Stimulated activated CD4-positive, alpha-beta T cell treated with anti-CD3 and anti-CD28 coated beads, Interleukin-15, amount 100 ng/mL, for 24 hours (primary cell): ENCODE measurements around the gene HMGXB3.
"Not testable (repeated sequence)": the region's sequence is repeated elsewhere in the genome, so short reads cannot be mapped to it uniquely, and the experiment has no call there.

Experiments
- DNase-seq: peaks from one replicate; pipeline ENCODE4 v3.0.0-alpha.2; 2020

The HMGXB3 gene

GRCh38 chr5:150022681-150023080, 22.1 kb downstream of the HMGXB3 start:
- DNase-seq, result no peak

DNA sequence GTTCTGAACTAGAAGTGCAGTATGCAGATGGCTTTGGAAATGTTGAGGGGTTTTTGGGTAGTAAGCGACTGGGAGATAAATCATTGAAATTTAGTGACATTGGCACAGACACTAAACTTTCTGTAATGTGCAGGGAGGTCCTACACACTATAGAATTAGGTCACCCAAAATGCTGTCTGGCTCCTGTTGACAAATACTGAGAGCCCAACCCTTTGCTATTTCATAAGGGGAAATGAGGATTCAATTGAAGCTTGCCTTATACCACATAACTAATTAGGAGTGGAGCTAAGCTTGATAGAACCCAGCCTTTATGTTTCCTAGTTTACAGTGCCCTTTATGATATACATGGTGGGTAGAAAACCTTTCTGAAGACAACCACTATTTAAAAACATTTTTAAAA, 22.6 kb downstream of the HMGXB3 start:
- DNase-seq, result no peak

DNA sequence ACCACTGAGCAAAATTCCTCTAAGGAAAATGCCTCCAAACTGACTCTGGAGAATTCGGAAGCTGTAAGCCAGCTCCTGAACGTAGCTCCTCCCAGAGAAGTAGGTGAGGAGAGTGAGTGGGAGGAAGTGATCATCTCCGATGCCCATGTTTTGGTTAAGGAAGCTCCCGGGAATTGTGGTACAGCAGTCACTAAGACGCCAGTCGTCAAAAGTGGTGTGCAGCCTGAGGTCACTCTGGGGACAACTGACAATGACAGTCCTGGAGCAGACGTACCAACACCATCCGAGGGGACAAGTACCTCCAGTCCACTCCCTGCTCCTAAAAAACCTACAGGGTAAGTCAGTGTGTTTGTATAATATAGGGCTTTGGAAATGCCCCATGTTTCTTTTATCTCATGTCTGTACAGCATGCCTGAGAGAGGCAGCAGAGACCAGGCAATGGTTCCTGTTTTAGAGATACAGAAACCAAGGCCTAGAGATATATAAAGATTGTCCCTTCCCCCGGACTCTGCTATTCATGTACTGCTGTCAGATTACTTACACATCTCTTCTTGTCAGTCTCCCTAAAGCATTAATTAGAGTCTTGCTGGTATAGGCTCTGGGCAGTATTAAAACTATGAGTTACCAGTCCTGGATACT, 23.9 kb downstream of the HMGXB3 start:
- no peak for DNase-seq

- no peak for DNase-seq
Measured at GRCh38 chr5:150026682-150027172, 26.2 kb downstream of the HMGXB3 start.

DNA sequence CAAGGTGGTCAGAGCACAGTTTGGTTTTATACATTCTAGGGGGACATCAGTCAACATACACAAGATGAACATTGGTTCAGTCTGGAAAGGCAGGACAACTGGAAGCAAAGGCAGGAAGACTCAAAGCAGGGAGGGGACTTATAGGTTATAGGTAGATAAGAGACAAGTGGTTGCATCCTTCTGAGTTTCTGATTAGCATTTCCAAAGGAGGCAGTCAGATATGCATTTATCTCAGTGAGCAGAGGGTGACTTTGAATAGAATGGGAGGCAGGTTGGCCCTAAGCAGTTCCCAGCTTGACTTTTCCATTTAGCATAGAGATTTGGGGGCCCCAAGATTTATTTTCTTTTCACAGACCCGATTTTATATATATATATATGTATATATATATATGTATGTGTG, 27.5 kb downstream of the HMGXB3 start:
- not testable (repeated sequence) for DNase-seq

DNA sequence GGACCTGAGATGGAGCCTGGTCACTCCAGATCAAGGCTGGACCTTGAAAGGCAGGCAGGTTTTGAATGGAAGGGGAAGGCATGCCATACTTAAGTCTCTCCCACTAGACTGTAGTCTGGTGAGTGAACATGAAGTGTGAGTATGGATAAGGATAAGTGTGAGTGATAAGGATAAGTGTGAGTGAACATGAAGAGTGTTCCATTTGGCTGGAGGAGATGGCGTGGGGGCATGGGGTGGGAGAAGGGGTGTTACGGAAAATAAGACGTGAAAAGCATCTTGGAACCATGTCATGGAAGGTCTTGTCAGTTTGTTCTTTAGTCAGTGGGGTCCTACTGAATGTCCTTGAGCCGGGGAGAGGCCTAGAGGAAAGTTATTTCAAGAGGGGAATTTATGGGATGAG, 32.8 kb downstream of the HMGXB3 start:
- DNase-seq, result no peak

DNA sequence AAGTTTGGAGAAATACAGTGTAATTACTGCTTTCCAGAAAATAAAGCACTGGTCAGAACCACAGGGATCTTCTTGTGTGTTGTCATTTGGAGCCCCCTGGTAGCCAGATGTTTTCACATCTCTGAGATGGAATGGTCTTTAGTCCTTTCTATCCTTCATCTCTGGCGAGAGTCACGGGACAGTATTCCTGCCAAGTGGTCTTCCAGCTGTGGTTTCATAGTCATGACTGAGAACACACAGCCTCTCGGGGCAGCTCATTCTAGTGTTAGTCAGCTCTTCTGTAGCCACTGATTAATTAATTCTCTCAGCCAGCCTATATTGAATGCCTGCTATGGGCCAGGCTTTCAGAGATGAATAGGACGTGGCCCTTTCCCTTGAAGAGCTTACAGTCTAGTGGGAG, 34.1 kb downstream of the HMGXB3 start:
- no peak for DNase-seq

DNA sequence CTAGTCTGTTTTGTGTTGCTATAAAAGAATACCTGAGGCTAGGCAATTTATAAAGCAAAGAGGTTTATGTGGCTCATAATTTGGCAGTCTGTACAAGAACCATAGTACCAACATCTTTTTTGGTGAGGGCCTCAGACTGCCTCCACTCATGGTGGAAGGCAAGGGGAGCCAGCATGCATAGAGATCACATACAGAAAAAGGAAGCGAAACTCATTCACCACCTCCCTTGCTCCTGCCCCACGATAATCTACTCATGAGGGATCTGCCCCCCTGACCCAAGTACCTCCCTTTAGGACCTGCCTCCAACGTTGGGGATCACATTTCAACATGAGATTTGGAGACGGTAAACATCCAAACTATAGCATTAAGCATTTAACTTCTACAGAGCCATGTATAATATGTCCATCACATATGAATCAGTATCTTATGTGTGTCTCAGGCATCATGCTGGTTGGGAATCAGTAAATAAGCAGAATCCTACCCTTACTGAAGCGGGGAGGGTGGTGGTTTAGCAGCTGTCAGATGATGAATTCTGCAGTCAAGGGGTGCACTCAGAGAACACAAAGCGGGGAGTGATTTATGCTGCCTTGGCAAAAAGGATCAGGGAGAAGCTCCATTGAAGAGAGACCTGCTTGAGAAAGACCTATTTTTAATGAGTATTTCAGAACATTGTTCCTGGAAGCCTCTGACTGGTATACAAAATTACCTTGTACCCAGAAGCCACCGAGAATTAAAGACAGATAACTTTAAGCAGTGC, 34.8 kb downstream of the HMGXB3 start:
- DNase-seq, result no peak

- DNase-seq, result no peak
Measured at GRCh38 chr5:150036513-150036912, 36.0 kb downstream of the HMGXB3 start.

GRCh38 chr5:150038547-150038946, 38.0 kb downstream of the HMGXB3 start:
- DNase-seq, result no peak

GRCh38 chr5:150042459-150042858, 41.9 kb downstream of the HMGXB3 start:
- DNase-seq, result no peak

GRCh38 chr5:150043657-150044328, 43.3 kb downstream of the HMGXB3 start:
- DNase-seq, result no peak

GRCh38 chr5:150044329-150044681, 43.8 kb downstream of the HMGXB3 start:
- no peak for DNase-seq

- DNase-seq, result no peak
Measured at GRCh38 chr5:150044712-150045111, 44.2 kb downstream of the HMGXB3 start.

DNA sequence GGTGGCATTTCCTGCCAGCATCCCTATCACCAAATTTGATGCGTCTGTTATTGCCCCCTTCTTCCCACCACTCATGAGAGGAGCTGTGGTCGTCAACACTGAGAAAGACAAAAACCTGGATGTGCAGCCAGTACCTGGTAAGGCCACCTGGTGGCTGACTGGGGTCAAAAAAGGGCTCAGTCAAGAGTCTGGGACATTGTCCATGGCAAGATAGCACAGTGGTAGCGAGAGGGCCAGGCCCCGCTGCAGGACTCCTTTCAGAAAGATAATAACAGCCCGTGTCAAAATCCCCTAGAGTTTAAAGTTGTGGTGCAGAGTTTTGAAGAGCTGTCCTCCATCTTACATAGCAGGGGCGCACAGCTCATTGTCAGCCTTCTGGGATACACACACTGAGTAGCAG, 45.0 kb downstream of the HMGXB3 start:
- no peak for DNase-seq

DNA sequence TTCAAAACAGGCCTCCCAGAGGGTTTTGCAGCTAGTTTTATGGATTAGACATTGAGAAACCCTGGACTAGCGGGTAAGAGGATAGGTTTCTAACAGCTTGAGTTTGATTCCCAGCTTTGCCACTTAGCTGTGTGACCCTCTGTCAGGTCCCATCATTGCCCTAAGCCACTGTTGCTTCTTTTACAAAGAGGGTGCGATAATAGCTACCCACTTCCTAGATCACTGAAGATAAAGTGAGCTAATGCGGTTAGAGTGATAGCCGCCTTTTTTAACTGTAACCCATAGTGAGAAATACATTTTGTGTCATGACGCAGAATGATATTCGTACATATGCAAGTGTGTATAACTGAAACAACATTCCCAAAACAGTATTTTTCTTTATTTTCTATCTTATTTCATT, 45.5 kb downstream of the HMGXB3 start:
- no peak for DNase-seq

DNA sequence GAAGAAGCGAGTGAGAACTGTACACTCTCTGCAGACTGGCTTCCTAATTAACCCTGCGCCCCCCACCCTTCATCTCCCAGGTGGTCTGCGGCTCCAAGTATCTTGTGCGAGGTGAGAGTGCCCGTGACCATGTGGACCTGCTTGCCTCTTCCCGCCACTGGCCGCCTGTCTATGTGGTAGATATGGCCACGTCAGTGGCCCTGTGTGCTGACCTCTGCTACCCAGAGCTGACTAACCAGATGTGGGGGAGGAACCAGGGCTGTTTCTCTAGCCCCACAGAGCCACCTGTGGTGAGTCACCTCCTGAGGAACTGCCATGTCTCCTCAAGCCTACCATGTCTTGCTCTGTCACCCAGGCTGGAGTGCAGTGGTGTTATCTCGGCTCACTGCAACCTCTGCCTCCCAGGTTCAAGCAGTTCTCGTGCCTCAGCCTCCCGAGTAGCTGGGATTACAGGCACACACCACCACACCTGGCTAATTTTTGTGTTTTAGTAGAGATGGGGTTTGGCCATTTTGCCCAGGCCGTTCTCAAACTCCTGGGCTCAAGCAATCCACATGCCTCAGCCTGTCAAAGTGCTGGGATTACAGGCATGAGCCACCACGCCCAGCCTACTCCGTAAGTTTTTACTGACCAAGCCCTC, 49.8 kb downstream of the HMGXB3 start:
- not testable (repeated sequence) for DNase-seq

- no peak for DNase-seq
Measured at GRCh38 chr5:150051657-150052195, 51.2 kb downstream of the HMGXB3 start.

DNA sequence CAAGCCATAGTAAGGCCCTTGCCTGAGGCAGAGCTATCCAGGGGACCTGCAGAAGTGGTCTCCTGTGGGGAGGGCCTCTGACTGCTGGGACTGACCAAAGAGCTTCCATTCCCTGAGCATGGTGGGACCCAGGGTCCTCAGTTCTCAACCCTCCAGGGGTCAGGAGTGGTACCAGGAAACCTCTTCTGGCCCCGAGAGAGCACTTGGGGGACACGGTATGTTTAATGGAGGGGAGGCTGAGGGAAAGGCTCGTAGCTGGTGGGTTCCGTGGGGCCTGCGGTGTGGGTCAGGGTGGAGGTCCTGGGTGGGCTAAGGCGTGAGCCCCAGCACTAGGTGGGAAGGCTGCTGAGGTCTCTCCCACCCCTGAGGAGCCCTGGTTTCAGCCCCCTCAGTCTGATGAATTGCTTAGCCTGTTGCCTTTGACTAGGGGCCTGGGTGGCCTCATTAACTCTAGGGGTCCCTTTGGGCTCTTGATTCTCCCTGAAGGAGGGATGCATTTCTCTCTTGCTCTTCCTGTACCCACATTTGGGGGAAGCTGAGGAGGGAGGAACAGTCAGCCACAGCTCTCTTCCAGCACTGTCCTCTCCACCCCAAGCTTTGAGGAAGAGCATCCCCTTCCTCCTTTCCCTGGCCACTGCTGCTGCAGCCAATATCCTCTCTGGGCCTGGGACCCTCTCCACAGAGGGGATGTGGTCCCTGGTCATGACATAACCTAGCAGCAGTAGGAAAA, 51.9 kb downstream of the HMGXB3 start:
- DNase-seq, result no peak

- no peak for DNase-seq
Measured at GRCh38 chr5:150052956-150053712, 52.6 kb downstream of the HMGXB3 start.

DNA sequence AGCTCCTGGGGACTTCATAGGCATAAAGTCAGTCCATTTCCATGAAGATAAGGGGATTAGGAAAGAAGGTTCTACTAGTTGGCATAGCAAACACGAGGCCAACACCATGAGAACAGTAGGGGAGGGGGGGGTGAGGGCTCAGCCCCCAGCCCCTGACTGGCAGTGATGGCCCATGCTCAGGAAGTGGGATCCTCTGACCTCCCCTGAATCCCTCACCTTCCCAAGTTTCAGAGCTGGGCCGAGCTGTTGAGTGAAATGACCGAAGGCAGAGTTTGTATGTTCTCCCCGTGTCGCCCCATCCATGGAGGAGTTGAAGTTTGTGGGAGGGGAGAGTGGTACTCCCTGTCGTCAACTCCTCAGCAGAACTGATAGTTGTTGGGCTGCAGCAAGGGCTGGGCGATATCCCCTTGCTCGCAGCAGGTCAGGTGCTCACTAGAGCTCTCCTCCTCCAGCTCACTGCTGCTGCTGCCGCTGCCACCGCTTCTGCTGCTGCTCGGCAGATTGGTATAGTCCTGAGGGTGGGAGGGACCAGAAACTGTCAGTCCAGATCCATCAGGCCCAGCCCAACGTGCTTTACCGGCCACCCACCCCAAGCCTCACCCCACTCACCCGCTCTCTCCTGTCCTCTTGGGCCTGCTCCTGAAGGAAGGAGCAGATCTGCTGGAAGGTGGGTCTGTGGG, 53.3 kb downstream of the HMGXB3 start:
- no peak for DNase-seq
